Measurements from ENCODE around the gene TNFRSF21.
A peak's percentile ranks its signal among the peaks of the same experiment; 100 is the strongest.
"Not testable (repeated sequence)": the region's sequence is repeated elsewhere in the genome, so short reads cannot be mapped to it uniquely, and the experiment has no call there.

Gene TNFRSF21

DNA sequence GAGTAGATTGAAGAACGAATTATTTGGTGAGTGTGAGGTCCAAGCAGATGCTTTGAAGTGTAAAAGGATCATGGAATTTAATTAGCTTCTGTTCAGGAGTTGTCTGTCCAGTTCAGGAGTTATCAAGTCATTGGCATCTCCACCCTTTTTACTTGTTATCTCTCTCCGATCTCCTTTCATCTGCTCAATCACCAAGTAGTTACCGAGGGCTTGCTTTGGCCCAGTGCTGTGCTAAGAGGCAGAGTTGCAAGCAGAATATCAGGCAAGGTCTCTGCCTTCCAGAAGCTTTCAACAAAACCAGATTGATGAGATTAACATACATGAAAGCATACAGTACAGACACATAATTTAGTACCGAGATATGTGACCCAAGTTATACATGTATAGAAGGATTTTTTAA, 10.2 kb upstream of the TNFRSF21 start:
- no peak for DNase-seq

DNA sequence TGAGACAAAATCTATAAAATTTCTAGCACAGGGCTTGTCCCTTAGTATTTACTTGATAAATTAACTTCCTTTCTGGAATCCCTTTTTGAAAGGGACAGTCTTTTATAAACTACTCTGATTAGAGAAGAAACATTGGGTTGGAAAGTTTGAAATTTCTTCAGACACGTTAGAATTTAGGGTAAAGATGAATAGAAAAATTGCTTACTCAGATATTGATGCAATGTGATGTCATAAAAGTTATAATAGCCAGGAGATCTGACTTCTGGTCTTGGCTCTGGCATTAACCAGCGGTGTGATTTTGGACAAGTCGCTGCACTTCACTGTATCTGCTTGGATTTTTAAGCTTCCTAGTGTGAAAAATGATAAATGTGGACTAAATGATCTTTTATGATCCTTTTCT, 9.7 kb upstream of the TNFRSF21 start:
- DNase-seq: no peak

DNA sequence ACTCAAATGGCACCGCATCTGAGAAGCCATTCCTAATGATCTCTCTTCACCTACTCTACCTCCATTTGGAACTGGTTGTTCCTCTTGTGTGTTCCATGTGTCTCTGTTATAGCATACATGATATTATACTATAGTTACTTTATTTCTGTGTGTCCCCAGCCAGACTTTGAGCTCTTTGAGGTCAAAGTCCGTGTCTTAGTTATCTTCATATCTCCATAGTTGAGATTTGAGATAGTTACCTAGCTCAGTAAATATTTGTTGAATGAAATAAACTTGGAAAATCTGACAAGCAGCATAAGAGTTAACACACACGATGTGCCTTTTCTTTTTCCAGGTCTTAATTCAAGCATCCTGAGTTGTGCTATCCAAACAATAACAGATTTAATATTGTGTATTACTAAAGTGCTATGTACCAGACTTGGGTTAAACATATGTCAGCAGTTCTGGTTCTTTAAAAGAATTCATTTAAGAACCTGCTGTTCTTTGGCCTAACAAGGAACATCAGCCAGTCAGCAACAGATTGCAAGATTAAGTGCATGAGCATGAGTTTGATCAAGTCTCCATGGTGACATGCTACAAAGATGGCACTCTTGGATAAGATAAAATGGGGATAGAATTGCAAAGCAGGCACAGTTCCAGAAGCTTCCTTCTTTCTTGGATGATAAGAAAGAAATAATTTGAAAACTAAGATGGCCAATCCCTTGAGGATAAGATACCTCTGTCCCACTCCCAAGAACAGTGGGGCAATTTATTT, 8.7 kb upstream of the TNFRSF21 start:
- no peak for DNase-seq

DNA sequence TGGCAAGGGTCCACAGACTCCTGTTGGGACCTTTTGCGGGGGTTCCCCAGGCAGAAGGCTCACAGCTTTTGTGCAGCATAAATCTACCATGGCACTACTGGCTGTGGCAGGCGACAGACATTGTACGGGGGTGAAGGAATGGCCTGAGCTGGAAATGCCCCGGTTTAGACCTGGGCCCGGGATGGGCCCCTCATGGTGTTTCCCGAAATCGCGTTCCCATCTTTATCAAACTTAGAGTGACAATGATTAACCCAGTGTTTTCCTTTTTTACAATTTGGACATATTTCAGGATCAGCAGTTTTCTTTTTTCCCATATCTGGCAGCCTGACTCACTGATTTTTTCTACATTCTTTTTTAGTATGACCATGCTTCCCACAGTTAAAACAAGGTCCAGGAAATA, 5.5 kb upstream of the TNFRSF21 start:
- DNase-seq: not testable (repeated sequence)

DNA sequence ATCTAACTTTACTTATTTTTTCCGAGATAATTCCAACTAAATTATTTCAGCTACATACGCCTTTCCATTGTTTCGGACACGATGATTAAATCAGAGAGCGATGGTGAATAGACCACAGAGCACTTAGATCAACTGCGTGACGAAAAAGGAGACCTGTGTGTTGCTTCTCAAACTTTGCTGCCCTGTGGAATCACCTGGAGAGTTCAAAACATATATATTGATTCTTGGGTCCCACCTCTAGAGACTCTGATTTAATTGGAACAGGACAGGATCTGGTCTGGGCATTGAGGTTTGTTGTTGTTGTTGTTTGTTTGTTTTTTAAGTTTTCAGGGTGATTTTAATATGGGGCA, 401 bp upstream of the TNFRSF21 start:
- DNase-seq: no peak

DNA sequence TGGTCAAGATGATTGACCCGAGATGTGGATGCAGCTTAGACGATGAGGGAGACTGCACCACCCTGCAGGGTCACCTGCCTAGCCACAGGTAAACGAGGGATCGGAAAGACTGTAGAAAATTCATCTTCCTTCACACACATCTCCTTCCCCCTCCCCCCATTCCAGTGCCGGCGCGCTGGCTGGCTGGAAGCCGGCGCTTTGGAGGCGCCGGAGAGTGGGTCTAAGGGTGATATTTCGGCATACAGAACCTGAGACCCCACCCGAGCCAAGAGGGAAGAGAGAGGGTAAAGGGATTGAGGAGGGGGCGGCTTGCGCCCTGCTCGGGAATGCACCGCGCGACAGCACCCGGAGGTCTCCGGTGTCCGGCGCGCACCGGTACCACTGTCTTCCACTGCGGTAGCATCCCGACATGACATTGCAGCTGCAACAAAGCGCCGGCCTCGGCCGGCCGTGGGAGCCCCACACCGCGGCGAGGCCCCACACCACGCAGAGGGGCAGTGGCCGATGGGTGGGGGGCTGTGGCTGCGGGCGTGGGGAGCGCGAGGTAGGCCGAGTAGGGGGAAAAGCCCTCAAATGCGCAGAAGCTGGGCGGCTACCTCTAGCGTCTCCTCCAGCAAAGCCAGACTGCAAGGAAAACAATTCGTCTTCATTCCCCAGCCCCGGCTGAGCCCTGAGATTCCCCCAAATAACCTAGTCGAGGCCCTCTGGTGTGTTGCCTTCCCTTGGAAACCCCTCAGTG, 984 bp downstream of the TNFRSF21 start:
- peak in 1 of 6 experiments; percentile 11 for DNase-seq

DNA sequence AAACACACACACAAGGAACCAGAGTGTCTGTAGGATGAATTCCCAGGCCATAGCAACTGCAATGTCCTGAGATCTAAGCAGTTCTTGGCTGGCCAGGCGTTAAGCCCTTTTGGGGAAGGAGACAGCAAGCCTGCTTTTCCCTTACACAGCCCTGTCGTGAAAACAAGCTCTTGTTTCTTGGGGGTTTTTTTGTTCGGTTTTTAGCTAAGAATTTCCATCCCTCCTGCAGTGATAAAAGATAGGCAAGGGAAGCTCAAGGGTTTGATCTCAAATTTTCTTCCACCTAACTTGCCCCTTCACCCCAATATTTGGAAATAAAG, 1.5 kb downstream of the TNFRSF21 start:
- DNase-seq: no peak

DNA sequence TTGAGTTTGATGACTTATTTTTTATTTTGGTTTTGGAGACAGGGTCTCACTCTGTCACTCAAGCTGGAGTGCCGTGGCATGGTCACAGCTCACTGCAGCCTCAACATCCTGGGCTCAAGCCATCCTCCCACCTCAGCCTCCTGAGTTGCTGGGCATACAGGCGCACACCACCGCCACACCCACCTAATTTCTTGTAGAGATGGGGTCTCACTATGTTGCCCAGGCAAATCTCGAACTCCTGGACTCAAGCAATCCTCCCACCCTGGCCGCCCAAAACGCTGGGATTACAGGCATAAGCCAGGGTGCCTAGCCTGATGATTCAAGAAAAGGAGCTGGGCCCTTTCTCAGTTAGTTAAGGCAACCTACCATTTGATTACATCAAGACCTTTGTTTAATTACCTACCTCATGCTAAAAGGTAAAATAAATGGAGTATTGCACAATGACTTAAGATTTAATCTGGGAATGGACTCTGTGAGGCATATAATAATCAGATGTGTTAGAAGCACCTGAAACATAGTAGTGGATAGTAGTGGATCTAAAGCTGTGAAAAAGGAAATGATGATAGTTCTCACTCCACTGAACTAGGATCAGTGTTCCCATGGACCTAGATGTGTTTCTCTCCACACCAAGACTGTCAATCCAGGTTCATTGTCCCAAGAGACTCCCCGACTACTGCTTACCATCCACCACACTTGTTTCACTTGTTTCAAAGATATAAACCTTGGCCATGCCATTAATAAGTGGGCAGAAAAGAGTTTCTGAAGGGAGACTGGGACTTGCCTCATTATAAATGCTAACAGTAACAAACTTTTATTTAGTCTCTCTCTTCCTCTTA, 2.1 kb downstream of the TNFRSF21 start:
- DNase-seq: no peak

DNA sequence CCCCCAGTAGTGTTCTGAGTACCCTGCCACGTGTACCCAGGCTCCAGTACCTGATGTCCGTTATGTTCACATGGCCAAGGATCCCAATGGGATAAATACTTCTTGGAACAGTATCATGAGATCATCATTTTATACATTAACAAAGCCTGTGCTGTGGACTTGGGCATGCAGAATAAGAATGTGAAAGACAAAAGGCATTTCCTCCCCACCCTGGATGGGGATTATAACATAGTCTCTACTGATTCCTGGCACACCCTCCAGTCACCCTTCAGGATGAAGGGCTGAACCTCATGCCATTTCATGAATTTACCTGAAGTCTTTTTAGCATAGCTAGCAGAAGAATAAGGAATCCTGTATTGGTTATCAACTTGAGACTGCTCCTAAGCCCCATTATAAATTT, 2.8 kb downstream of the TNFRSF21 start:
- DNase-seq: no peak

DNA sequence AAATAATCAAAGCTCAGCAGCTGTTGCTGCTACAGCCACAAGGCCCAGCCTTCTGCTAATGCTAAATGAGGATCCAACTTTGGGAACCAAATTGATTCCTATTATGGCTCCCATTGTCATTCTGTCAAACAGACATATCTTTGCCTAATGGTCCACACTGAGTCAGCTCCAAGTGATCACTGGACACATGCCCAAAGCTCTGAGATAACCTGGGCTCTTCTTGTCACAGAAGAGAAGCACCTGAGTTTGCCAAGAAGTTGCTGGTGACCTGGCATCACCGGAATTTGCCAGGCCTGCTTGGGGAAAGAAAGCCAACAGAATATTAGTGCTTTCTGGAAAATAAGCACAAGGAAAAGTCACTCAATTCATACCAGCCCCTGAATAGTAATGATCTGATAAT, 5.8 kb downstream of the TNFRSF21 start:
- no peak for DNase-seq

DNA sequence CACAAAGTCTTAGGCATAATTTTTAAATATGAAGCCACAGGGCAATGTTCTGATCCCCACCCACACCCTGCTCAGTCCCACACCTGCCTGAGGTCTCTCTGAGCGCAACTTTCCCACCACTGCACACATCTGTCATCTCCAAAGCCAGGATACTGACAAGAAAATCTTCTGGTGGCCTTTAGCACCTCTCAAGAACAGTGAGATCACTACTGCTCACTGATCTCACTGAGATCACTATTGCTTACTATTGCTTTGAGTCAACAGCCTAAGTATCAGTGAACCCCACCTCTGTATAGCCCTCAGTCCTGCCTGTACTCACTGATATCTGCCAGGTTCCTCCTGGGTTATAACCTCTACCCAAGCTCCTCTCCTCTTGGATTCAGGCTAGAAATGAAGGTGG, 6.4 kb downstream of the TNFRSF21 start:
- DNase-seq: no peak

DNA sequence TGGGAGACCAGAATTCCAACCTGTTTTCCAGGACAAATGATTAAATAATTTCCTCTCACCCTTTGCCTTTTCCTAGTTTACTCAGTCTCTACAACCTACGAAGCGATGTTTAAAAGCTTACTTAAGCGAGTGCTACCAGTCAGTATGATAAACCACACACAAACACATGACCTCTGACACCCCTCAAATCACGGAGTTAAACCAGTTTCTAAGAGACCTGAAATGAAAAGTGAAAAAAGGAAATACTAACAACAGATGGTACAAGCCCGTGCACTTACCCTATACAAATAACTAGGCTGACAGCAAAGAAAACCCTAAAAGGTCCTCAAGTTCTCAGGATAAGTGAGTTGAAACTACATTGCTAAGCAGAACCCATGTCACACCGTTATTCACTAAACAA, 7.7 kb downstream of the TNFRSF21 start:
- no peak for DNase-seq

DNA sequence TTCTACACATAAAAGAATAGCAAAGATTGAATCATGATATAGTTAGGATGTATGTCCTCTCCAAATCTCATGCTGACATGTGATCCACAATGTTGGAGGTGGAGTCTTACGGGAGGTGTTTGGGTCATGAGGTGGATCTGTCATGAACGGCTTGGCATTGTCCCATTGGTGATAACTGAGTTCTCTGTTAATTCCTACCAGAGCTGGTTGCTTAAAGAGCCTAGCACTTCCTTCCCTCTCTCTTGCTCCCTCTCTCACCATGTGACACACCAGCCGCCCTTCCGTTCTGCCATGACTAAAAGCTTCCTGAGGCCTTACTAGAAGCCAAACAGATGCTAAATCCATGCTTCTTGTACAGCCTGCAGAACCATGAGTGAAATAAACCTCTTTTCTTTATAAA, 8.3 kb downstream of the TNFRSF21 start:
- DNase-seq: no peak

DNA sequence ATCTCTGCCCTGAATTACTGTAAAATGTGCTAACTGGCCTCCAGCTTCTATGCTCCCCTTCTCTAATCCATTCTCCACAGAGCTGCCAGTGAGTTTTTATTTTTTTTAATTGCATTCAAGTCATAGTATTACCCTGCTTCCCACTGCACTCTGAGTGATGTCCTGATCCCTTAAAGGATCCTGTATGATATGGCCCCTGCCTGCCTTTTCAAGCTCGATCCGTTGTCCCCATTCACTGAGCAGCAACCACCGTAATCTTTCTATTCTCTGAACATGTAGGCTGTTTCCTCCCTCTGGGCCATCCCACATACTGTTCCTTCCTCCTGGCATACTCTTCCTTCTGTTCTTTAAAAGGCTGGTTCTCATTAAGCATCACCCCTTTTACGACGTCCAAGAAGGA, 9.3 kb downstream of the TNFRSF21 start:
- no peak for DNase-seq

DNA sequence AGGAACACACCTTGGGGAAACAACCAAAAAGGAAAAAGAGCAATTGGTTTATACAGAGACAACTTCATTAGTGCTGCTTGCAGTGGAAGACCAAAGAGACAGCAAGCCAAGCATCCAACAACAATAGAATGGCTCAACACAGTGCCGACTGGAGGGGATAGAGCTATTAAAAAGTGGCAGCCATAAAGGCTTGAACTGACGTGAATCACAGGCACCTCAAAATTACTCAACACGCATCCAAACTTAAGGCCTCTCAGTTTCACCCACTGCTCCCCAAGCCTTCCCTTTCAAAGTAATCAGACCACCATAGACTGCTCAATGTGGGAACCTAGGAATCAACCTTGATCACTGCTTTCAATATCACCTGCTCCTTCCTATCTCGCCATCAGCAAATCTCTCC, 9.7 kb downstream of the TNFRSF21 start:
- DNase-seq: no peak

DNA sequence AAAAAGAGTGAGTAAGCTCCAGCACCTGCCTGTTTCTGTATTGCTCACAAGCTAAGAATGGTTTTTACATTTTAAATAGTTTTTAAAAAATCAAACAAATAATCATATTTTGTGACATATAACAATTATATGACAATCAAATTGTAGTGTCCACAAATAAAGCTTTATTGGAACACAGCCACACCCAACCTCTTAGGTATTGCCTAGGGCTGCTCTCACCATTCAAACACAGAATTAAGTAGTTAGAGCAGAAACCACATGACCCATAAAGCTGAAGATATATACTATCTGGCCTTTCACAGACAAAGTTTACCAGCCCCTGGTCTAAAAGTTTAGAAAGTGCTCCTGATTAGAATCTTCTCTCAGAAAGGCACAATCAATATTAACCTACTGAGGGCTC, 11.2 kb downstream of the TNFRSF21 start:
- DNase-seq: no peak

DNA sequence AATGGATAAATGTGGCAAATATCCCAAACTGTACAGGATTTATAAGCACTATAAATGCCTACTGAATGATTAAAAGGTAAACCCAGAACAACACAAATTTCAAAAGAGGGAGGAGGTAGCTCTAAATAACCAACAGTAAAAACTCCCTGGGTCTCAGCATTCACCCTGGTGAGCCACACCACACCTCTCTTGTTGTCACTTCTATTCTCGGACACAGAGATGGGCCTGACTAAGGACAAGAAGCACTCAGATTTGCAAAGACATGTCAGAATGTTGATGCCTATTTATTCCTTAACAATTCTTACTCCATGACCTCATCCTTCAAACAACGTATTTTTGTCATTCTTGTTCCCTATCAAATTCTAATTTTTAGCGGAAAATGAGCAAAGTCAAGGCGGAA, 14.7 kb downstream of the TNFRSF21 start:
- no peak for DNase-seq

DNA sequence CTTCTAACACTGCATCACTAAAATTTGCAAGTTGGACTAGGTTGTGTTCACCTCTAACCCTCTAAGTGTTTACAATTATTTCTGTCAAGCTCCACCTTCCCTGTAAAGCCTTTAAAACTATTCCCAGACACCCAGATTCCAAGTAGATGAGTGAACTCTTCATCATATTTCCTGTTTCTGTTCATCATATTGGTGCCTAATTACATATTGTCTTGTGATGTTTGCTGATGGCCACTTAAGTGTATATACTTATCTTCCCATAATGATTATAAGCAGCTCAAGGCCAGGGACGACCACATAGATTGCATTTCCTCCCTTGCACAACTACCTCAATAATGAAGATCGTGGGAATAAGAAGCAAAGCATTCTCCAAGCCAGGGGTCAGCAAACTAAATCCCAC, 16.8 kb downstream of the TNFRSF21 start:
- no peak for DNase-seq

DNA sequence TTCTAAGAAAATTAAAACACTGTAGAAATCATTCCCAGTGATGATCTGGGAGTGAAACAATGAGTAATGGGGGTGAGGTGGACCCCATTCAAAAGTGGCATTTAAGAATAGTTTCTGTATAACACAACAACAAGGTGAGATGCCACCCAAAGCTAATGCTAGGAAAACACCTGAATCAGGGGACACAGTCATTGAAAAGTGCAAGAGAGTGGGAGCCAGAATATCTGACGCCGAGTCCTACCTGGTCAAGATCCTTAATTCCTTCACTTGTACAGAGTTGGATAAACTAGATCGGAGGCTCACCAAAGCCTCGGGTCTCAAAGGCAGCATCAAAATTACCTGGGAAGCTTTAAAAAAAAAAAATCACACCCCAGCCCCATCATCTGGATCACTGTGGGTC, 17.7 kb downstream of the TNFRSF21 start:
- no peak for DNase-seq

DNA sequence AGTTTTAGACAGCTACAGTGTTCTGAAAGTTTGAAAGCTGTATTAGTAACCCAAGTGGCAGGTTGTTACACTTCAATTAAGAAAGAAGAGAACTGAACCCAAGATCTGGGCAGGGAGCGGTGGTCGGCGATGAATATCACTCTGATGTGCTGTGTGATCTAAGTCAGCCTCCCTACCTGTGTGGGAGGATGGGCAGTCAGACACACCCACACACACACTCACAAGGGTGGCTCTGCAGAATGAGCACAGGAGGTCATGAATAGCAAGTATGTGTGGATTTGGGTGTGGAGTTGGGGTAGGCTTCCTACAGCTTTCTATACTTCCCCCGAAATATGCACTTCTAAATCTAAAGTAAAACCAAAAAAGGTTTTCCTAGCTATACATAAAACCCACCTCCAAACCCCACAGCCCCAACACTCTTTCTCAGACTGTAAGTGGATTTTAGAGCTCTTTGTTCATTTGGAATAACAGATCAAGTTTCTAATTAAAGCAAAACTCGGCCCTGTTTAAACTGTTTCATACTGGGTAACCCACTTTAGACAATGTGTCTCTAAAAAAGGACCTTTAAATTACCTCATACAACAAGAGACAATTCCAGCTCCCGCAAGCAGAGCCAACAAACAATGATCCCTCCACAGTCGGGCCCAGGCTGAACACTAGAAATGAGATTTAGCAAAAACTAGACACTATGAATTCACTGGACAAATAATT, 19.4 kb downstream of the TNFRSF21 start:
- DNase-seq: no peak

DNA sequence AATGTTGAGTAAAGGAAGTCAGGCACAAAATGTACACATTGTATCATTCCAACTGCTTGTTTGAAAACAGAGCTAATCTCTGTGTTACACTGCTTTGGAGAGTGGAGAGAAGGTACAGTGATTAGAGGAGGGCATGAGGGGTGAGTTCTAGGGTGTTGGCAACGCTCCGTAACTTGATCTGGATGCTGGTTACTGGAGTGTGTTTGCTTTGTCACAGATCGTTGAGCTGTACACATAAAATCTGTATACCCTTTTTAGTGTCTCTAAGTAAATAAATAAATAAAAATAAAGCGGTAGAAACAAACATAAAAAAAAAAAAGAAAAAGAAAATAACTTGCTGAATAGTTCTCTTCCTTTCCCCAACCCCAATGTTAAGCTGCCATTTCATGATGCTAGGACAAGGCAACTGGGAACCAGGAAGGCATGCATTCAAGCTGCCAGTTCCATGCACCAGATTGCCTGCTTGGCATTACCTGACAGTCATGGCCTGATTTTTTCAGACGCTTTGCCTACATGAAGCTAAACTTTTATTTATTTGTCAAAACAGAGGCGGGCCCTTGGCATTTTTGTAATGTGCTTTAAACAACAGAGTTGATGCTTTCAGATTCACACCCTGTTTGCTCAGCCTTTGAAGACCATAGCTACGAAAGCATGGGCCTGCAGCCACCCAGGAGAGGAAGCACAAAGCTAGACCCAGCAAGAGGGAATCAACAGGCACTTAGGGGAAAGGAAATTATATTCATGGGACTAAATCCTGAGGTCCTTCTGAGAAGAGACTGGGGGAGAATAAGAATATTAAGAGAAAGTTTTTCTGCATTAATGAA, 21.2 kb downstream of the TNFRSF21 start:
- DNase-seq: no peak

DNA sequence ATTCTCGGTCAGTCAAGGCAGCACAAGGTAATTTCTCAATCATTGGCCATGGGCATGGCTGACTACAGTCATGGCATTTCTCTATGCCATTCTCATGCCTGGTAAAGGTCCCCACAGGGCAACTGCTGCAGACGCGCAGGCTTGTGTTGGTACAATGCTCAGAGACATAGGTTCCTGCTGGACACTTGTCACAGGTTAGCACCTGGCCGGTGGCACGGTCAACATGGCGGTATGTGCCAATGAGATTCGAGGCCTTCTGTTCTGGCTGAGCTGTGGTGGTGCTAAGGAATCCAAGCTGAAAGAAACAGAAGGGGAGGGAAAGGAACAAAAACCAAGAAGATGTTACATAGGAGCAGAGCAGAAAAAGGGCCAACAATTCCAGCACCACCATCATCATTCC, 23.4 kb downstream of the TNFRSF21 start:
- no peak for DNase-seq

DNA sequence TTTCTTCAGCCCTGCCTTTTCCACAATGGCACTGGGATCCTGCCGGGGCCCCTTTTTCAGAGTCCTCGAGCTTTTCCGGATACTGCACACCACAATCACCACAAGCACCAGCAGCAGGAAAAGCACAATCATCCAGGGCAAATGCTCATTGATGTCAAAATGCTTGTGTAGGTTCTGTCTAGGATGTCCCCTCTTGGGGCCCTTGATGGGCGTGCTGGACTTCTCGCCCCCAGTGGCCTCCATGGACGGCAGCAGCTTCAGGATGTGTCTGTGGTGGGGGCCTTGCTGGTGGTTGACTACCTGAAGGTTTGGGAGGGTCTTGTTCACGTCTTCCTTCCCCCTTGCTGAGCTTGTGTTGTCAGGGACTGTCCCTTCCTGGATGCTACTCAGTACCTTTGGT, 25.7 kb downstream of the TNFRSF21 start:
- DNase-seq: no peak

Measured in stimulated activated naive CD4-positive, alpha-beta T cell (primary cell).